ENCODE measurements around the gene LRRC74A. TPM values are rescaled to one million over a fixed set of nuclear protein-coding genes. Genes with fewer than 3 reads are reported as not detected.

The LRRC74A gene
- total and polyA plus RNA-seq, 2 experiments from 2014 or later = not detected

GRCh38 chr14:76902591-76902990, 76.4 kb downstream of the LRRC74A start:
- H3K79me2 ChIP-seq (replicated peaks; ENCODE audit: insufficient read depth) = no peaks in the 10 kb centered on the region
- DNase-seq (ENCODE audit: low spot score) (no peak), ATAC-seq (no peak)
- H3K4me1 ChIP-seq (ENCODE audit: insufficient read depth) = no peaks in the 10 kb centered on the region
- 0 out of 3 replicates have a peak, but pooled peaks cover 5% of the 10 kb centered on the region for H3K36me3 Mint-ChIP-seq (ENCODE audit: low read depth)
- peaks cover 7% of the 10 kb centered on the region; the same call in 2 of the 3 replicates for H3K4me1 Mint-ChIP-seq
- no peak overlapping the region for H3K4me3 ChIP-seq
- no peak overlapping the region for H3K4me3 Mint-ChIP-seq
- no peaks in the 10 kb centered on the region for H3K9me2 ChIP-seq (ENCODE audit: insufficient read depth)
- H3K36me3 ChIP-seq (ENCODE audit: insufficient read depth) = no peaks in the 10 kb centered on the region
- no peaks in the 10 kb centered on the region for H3K27me3 ChIP-seq (ENCODE audit: insufficient read depth)
- no peak overlapping the region for H3K4me2 ChIP-seq
- H3F3A ChIP-seq (replicated peaks; ENCODE audit: low read depth) = 0 out of 2 replicates have a peak, but pooled peaks cover 2% of the 10 kb centered on the region
- no peak overlapping the region for H2AFZ ChIP-seq
- H4K20me1 ChIP-seq (replicated peaks; ENCODE audit: insufficient read depth) = no peaks in the 10 kb centered on the region
- H3K27ac Mint-ChIP-seq = no peak overlapping the region
- H3K27me3 Mint-ChIP-seq (ENCODE audit: insufficient read depth, low read depth, poor library complexity) = peaks cover 14% of the 10 kb centered on the region
- H3K27ac ChIP-seq (ENCODE audit: low read depth) = no peak overlapping the region
- TF ChIP-seq JUNB (IDR thresholded peaks at IDR 0.05; ENCODE audit: unreplicated experiment) (no peak), CREB1 (CRISPR knock-in tag; IDR thresholded peaks at IDR 0.05; ENCODE audit: low read depth) (no peak), NANOG (IDR thresholded peaks at IDR 0.05; ENCODE audit: borderline replicate concordance) (no peak), CTCF (conservative IDR thresholded peaks at IDR 0.05; ENCODE audit: low read depth in 2 of 2) (no peak), POLR2AphosphoS5 (IDR thresholded peaks at IDR 0.05; ENCODE audit: low read depth) (no peak), ZNF114 (CRISPR knock-in tag; IDR thresholded peaks at IDR 0.05) (no peak), ETS1 (IDR thresholded peaks at IDR 0.05) (no peak), REST (IDR thresholded peaks at IDR 0.05; ENCODE audit: unreplicated experiment) (no peak), ZNF462 (CRISPR knock-in tag; IDR thresholded peaks at IDR 0.05) (no peak), EZH2 (IDR thresholded peaks at IDR 0.05; ENCODE audit: low read depth, unreplicated experiment) (no peak), ZNF331 (CRISPR knock-in tag; IDR thresholded peaks at IDR 0.05; ENCODE audit: low read depth) (no peak), STAT1 (IDR thresholded peaks at IDR 0.05; ENCODE audit: unreplicated experiment) (no peak), EZH2phosphoT487 (IDR thresholded peaks at IDR 0.05; ENCODE audit: unreplicated experiment) (no peak)
- H3K9me3 Mint-ChIP-seq = peaks cover 21% of the 10 kb centered on the region
